ENCODE results near the gene KATNA1. TPM values are rescaled to one million over a fixed set of nuclear protein-coding genes. Genes with fewer than 3 reads are reported as not detected.

The KATNA1 gene
- 15.1 and 16.5 TPM in 2 replicates for total RNA-seq

GRCh38 chr6:149648148-149649145 is at the start of gene KATNA1:
Gene KATNA1 (minus strand): TSS chr6:149648714. CDS start chr6:149638547, 10,167 bp downstream.

GRCh38 chr6:149565527-149566409 is 82.7 kb downstream of the KATNA1 start, which contains the start of gene GINM1:
Gene GINM1 (plus strand): TSS chr6:149566375. CDS start chr6:149566415, 40 bp downstream.

GRCh38 chr6:149545754-149546471 is 102.6 kb downstream of the KATNA1 start, which contains the start of gene PPIL4:
Gene PPIL4 (minus strand): TSS chr6:149546043. CDS start chr6:149546005, 38 bp downstream.

Small RNAs within 50 kb of the gene (small RNA-seq; reads per million reads assigned to genes)
- gene RF00019: not detected
- not detected for gene RF00410

Other genes with a start within 250 kb of the KATNA1 start
- 2.7 and 4.7 TPM in 2 replicates for gene SUMO4, start 248.5 kb downstream of the KATNA1 start, total RNA-seq
- 0.39 and 0.43 TPM in 2 replicates for gene ZC3H12D, start 163.7 kb downstream of the KATNA1 start, total RNA-seq
- 22.4 and 25.9 TPM in 2 replicates for gene PPIL4, start 102.7 kb downstream of the KATNA1 start, total RNA-seq
- 23.0 and 27.1 TPM in 2 replicates for gene GINM1, start 82.3 kb downstream of the KATNA1 start, total RNA-seq
- 19.6 and 23.7 TPM in 2 replicates for gene LATS1, start 69.4 kb upstream of the KATNA1 start, total RNA-seq
- 20.0 and 39.4 TPM in 2 replicates for gene NUP43, start 97.8 kb upstream of the KATNA1 start, total RNA-seq
- gene PCMT1, start 101.0 kb upstream of the KATNA1 start, total RNA-seq: 63.2 and 144 TPM in 2 replicates
- gene LRP11, start 215.6 kb upstream of the KATNA1 start, total RNA-seq: 84.8 and 110 TPM in 2 replicates
- gene RAET1E, start 249.4 kb upstream of the KATNA1 start, total RNA-seq: not detected in 2 replicates

All from placental epithelial cell (primary cell).